Subcutaneous adipose tissue (tissue), 4 donors: ENCODE data around the gene DEGS1. TPM values are rescaled to one million over a fixed set of nuclear protein-coding genes. Genes with fewer than 3 reads are reported as not detected.

Experiments used
- total RNA-seq, 4 donors: library from RNA; depleted of rRNA; stranded (reverse); fragments of >200 nt; gene quantifications; one replicate each; pipeline ENCODE4 v1.1.0, GENCODE V29; 2016
- TF ChIP-seq, protein P1 (sequence below): fragments of 450-650 bp; IDR thresholded peaks from one replicate; pipeline ENCODE4 v1.5.1; 2016; ENCODE audit warnings: low read depth, mild to moderate bottlenecking, control low read depth, antibody characterized with exemption, moderate library complexity

The DEGS1 gene
- total RNA-seq, 4 donors from 2014 or later = 61.9 to 111 (median 83.3) TPM

DNA sequence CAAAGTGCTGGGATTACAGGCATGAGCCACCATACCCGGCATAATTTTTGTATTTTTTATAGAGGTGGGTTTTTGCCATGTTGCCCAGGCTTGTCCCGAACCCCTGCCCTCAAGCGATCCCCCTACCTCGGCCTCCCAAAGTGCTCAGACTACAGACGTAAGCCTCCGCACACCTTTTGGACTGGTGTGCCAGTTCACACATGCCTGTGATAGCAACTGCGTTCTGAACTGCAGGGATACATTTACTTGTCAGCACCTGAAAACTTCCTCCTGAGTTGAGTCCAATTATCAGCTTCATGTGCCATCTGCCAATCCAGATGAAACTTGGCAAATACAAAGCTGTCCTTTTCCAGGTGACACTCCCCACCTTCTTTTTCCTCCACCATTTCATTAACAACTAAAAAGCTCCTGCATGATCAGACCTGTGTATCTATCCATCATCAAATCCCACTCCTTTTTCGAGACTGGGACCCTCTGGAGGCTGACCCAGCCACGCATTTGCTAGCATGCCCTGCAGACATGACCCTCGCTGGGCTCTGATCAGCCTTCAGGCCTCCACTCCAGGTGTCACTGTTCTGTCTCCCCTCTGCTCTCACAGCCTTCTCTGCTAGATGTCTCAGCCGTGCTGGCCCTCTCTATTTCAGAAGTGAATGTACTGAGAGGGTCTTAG is 2.1 kb upstream of the DEGS1 start:
- TF ChIP-seq, protein P1, sequence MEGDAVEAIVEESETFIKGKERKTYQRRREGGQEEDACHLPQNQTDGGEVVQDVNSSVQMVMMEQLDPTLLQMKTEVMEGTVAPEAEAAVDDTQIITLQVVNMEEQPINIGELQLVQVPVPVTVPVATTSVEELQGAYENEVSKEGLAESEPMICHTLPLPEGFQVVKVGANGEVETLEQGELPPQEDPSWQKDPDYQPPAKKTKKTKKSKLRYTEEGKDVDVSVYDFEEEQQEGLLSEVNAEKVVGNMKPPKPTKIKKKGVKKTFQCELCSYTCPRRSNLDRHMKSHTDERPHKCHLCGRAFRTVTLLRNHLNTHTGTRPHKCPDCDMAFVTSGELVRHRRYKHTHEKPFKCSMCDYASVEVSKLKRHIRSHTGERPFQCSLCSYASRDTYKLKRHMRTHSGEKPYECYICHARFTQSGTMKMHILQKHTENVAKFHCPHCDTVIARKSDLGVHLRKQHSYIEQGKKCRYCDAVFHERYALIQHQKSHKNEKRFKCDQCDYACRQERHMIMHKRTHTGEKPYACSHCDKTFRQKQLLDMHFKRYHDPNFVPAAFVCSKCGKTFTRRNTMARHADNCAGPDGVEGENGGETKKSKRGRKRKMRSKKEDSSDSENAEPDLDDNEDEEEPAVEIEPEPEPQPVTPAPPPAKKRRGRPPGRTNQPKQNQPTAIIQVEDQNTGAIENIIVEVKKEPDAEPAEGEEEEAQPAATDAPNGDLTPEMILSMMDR = no peak

DNA sequence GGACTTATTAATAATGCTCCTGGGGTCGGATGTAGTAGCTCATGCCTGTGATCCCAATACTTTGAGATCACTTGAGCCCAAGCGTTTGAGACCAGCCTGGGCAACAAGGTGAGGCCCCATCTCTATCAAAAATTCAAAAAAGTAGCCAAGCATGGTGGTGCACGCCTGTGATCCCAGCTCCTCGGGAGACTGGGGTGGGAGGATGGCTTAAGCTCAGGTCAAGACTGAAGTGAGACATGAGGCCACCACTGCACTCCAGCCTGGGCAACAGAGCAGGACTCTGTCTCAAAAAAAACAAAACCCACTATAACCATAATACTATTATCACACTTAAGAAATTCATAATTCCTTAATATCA is 1.6 kb upstream of the DEGS1 start:
- TF ChIP-seq, protein P1 = no peak

DNA sequence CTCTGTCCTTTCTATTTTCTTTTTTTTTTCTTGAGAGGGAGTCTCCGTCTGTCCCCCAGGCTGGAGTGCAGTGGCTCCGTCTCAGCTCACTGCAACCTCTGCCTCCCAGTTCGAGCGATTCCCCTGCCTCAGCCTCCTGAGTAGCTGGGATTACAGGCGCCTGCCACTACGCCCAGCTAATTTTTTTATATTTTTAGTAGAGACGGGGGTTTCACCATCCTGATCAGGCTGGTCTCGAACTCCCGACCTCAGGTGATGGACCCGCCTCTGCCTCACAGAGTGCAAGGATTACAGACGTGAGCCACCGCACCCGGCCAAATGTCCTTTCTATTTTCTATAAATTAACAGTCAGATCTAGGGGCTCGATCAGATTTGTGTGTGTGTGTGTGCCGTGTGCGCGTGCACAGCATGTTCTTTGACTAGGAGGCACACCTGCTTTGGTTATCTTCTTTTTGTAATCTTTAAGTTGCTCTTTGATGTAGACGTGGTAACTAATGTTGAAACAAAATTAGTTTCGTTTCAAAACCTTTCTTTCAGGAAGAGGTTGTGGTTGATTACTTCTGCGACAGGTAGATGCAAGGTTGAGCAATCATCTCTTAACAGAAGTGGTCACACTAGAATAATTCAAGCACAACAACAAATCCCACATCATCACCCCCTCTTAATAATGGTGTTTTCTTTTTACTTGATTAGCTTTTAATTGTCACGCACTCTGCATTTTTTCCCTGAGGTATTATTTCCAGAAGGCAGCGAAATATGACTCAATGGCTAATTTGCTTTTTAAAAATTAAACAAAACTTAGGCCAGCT is 779 bp upstream of the DEGS1 start:
- TF ChIP-seq, protein P1 = no peak

DNA sequence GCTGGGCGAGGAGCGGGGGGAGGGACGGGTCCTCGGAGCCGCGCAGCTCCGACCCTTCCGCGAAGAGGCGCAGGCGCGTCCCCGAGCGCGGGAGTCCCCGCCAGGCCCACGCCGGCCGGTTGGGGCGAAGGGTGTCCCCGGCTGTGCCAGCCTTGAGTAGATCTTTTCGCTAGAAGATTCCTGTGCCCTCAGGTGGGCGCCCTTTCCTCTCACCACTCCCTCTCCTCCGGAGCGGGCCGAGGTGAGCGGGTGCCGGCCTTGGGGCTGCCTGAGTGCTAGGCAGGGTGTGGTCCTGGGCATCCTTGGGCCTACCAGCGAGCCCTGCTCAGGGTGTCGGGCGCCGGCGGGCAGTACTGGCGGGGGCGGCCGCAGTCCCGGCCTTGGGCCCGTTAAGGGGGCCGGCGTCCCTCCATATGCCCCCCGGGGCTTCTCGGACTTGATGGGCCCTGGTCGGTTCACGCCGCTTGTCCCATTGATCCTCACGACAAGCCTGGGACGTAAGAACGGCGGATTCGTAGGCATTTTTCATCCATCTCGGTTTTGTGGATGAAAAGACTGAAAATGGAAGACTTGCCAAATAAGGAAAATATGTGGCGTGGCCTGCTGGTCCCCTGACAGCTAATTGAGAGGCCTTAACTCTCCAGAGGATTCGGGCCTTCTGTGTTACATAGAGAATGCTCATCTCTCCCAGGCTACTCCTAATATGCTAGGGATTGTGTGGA is 712 bp downstream of the DEGS1 start:
- TF ChIP-seq, protein P1 = no peak

DNA sequence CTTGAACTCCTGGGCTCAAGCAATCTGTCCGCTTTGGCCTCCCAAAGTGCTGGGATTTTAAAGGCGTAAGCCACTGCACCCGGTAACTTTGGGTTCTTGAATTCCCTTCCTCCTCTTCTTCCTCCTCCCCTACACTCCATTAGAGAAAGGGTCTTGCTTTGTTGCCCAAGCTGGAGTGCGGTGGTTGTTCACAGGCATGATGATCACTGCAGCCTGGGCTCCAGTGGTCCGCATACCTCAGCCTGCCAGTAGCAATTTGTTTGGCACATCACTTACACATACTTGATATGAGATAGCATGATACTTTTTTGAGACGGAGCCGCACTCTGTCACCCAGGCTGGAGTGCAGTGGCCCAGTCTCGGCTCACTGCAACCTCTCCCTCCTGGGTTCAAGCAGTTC is 2.2 kb downstream of the DEGS1 start:
- TF ChIP-seq, protein P1 = no peak

DNA sequence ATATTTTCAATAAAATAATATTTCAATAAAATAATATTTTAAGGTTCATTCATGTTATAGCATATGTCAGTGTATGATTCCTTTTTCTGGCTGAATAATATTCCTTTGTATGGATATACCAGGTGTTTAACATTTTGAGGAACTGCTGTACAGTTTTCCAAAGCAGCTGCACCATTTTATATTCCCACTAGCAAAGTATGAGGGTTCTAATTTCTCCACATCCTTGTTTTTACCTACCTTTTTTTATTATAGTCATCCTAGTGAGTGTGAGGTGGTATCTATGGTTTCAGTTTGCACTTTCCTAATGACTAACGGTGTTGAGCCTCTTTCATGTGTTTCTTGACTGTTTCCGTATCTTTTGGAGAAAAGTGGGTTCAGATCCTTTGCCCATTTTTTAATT is 5.2 kb downstream of the DEGS1 start:
- TF ChIP-seq, protein P1 = no peak

DNA sequence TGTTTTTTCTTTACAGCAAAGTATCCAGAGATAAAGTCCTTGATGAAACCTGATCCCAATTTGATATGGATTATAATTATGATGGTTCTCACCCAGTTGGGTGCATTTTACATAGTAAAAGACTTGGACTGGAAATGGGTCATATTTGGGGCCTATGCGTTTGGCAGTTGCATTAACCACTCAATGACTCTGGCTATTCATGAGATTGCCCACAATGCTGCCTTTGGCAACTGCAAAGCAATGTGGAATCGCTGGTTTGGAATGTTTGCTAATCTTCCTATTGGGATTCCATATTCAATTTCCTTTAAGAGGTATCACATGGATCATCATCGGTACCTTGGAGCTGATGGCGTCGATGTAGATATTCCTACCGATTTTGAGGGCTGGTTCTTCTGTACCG is 6.5 kb downstream of the DEGS1 start:
- TF ChIP-seq, protein P1 = no peak
